Measurements from ENCODE around the gene MIF4GD.
A peak's percentile ranks its signal among the peaks of the same experiment; 100 is the strongest.

MIF4GD gene

DNA sequence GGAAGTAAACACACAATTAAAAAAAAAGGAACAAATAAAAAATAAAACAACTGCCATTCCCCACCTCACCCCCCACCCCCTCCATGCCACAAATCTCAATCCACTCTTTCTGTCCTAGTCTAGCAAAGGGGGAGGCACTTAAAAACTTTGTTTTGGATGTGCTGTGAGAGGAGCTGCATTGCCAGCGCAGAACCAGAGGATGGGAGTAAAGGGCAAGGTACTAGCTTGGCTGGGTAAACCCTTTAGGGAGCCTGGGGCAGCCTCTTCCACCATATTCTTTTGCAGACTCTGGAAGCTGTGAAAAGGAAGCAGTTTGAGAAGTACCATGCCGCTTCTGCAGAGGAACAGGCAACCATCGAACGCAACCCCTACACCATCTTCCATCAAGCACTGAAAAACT is 8.0 kb downstream of the MIF4GD start:
- no peak overlapping the region for H2AFZ ChIP-seq (ENCODE audit: low read length)

DNA sequence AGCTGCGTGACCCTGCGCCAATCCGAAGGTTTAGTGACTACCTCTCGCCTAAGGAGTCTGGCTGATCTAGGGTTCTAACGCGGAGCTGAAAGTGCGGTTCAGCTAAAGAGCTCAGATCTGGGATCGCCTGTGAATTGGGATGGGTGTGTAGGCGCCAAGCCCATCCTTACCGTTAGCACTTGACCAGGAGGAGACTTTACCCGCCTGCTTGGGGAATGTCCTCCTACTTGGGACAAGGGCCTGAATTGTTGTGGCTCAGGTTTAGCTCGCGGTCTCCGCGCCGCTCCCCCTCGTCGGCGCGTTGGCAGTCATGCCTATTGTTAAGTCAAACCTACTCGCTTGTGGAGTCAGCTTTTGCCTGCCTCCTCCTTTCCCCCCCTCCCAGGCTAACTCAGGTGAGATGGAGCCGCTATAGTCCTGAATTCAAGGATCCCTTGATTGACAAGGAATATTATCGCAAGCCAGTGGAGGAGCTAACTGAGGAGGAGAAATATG is 8.9 kb downstream of the MIF4GD start:
- peak overlapping the region; percentile 91; the same call in 1 of the 2 replicates for H3K27ac ChIP-seq (ENCODE audit: low read length)
- no peaks in the 10 kb centered on the region for H3K9me3 ChIP-seq (replicated peaks; ENCODE audit: insufficient read depth, low read length)
- no peaks in the 10 kb centered on the region for H3F3A ChIP-seq (ENCODE audit: insufficient read depth, low read length)
- peaks cover 15% of the 10 kb centered on the region for H3K4me1 ChIP-seq (ENCODE audit: low read length)
- H2AFZ ChIP-seq (ENCODE audit: low read length): peak overlapping the region; percentile 85
- H3K4me2 ChIP-seq (ENCODE audit: low read depth, low read length): peak overlapping the region; percentile 93
- H4K20me1 ChIP-seq (ENCODE audit: insufficient read depth, low read length): no peaks in the 10 kb centered on the region
- no peaks in the 10 kb centered on the region for H3K9me2 ChIP-seq (replicated peaks; ENCODE audit: insufficient read depth, low read length)
- H3K79me2 ChIP-seq (ENCODE audit: low read length): peaks cover 59% of the 10 kb centered on the region
- peak overlapping the region; percentile 96 for H3K9ac ChIP-seq (ENCODE audit: low read length)
- no peak for DNase-seq
- no peak for TF ChIP-seq EZH2 (optimal IDR thresholded peaks at IDR 0.05; ENCODE audit: low read depth, low read length)
- no peak for TF ChIP-seq EZH2phosphoT487 (IDR thresholded peaks at IDR 0.05; ENCODE audit: low read length)
- TF ChIP-seq, protein P1, sequence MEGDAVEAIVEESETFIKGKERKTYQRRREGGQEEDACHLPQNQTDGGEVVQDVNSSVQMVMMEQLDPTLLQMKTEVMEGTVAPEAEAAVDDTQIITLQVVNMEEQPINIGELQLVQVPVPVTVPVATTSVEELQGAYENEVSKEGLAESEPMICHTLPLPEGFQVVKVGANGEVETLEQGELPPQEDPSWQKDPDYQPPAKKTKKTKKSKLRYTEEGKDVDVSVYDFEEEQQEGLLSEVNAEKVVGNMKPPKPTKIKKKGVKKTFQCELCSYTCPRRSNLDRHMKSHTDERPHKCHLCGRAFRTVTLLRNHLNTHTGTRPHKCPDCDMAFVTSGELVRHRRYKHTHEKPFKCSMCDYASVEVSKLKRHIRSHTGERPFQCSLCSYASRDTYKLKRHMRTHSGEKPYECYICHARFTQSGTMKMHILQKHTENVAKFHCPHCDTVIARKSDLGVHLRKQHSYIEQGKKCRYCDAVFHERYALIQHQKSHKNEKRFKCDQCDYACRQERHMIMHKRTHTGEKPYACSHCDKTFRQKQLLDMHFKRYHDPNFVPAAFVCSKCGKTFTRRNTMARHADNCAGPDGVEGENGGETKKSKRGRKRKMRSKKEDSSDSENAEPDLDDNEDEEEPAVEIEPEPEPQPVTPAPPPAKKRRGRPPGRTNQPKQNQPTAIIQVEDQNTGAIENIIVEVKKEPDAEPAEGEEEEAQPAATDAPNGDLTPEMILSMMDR (IDR thresholded peaks at IDR 0.05; ENCODE audit: low read length): no peak
- no peaks in the 10 kb centered on the region for H3K36me3 ChIP-seq (replicated peaks; ENCODE audit: insufficient read depth, low read length)
- H3K4me3 ChIP-seq (ENCODE audit: low read length): peak overlapping the region; percentile 92
- H3K27me3 ChIP-seq (replicated peaks; ENCODE audit: insufficient read depth, low read length): no peaks in the 10 kb centered on the region

More for the DNA sequence above, 8.0 kb downstream of the MIF4GD start:
- no peaks in the 10 kb centered on the region for H3K9me2 ChIP-seq (replicated peaks; ENCODE audit: insufficient read depth, low read length)
- H3K9ac ChIP-seq (ENCODE audit: low read length): no peak overlapping the region
- peaks cover 15% of the 10 kb centered on the region for H3K4me1 ChIP-seq (ENCODE audit: low read length)
- H3K9me3 ChIP-seq (replicated peaks; ENCODE audit: insufficient read depth, low read length): no peaks in the 10 kb centered on the region
- no peaks in the 10 kb centered on the region for H4K20me1 ChIP-seq (ENCODE audit: insufficient read depth, low read length)
- no peaks in the 10 kb centered on the region for H3F3A ChIP-seq (ENCODE audit: insufficient read depth, low read length)
- peak overlapping the region; percentile 93 for H3K4me2 ChIP-seq (ENCODE audit: low read depth, low read length)
- H3K79me2 ChIP-seq (ENCODE audit: low read length): peaks cover 54% of the 10 kb centered on the region
- peak overlapping the region; percentile 92; the same call in 1 of the 2 replicates for H3K4me3 ChIP-seq (ENCODE audit: low read length)
- H3K27me3 ChIP-seq (replicated peaks; ENCODE audit: insufficient read depth, low read length): no peaks in the 10 kb centered on the region
- H3K27ac ChIP-seq (ENCODE audit: low read length): no peak overlapping the region
- TF ChIP-seq EZH2 (optimal IDR thresholded peaks at IDR 0.05; ENCODE audit: low read depth, low read length) (no peak), EZH2phosphoT487 (IDR thresholded peaks at IDR 0.05; ENCODE audit: low read length) (no peak)
- TF ChIP-seq, protein P1 (IDR thresholded peaks at IDR 0.05; ENCODE audit: low read length): no peak
- H3K36me3 ChIP-seq (replicated peaks; ENCODE audit: insufficient read depth, low read length): no peaks in the 10 kb centered on the region
- no peak for DNase-seq

DNA sequence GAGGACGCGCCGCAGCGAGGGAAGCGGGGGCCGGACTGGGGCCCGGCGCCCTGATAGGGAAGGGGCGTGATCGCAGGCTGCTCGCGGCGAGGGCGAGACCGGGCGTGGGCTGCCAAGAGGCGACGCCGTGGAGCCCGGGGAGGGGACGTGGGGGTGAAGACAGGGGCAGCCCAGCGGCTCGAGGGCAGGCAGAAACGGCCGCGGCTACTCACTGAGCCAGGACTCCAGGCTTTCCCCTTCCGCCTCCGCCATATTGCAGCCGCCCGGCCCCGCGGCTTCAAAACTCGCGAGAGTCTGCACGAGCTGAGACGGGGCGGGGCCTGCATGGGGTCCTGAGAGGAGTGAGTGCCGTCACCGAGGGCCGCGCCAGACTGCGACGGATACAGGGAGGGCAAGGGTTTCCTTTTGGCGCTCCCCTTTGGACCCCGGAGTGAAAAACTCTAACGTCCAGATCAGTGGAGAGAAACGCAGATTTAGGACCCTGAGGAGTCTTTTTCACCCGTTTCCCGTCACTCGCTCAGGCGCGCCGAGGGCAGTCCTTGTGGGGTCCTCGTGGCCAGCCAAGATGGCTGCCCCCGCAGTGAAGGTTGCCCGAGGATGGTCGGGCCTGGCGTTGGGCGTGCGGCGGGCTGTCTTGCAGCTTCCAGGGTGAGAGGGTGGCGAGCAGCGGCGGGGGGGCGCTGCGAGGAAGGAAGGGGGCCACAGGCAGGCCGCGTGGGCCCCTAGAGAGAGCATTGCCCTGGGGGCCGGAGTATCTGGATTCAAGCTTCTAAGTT is 9.5 kb downstream of the MIF4GD start, which contains the start of the genes GGA3 and MRPS7:
Gene GGA3 (minus strand): TSS at position 271 of the 776 bp plus-strand sequence. CDS start 19 bp downstream, at position 252.
Gene MRPS7 (plus strand): TSS at position 544 of the 776 bp plus-strand sequence. CDS start 22 bp downstream, at position 566.
- H3K4me2 ChIP-seq (ENCODE audit: low read depth, low read length): peak within 1 kb of the TSS; percentile 96
- H3K4me1 ChIP-seq (ENCODE audit: low read length): peaks cover 15% of the 10 kb centered on the region
- peak; percentile 95 for DNase-seq
- peak within 1 kb of the TSS; percentile 85 for H2AFZ ChIP-seq (ENCODE audit: low read length)
- H3K9me2 ChIP-seq (replicated peaks; ENCODE audit: insufficient read depth, low read length): no peaks in the 10 kb centered on the region
- H3K36me3 ChIP-seq (replicated peaks; ENCODE audit: insufficient read depth, low read length): no peaks in the 10 kb centered on the region
- no peaks in the 10 kb centered on the region for H3K27me3 ChIP-seq (replicated peaks; ENCODE audit: insufficient read depth, low read length)
- TF ChIP-seq EZH2 (optimal IDR thresholded peaks at IDR 0.05; ENCODE audit: low read depth, low read length): no peak
- TF ChIP-seq, protein P1 (IDR thresholded peaks at IDR 0.05; ENCODE audit: low read length): no peak
- no peak for TF ChIP-seq EZH2phosphoT487 (IDR thresholded peaks at IDR 0.05; ENCODE audit: low read length)
- no peaks in the 10 kb centered on the region for H4K20me1 ChIP-seq (ENCODE audit: insufficient read depth, low read length)
- H3F3A ChIP-seq (ENCODE audit: insufficient read depth, low read length): no peaks in the 10 kb centered on the region
- H3K27ac ChIP-seq (ENCODE audit: low read length): peak within 1 kb of the TSS; percentile 91
- peaks cover 59% of the 10 kb centered on the region for H3K79me2 ChIP-seq (ENCODE audit: low read length)
- H3K9me3 ChIP-seq (replicated peaks; ENCODE audit: insufficient read depth, low read length): no peaks in the 10 kb centered on the region
- H3K4me3 ChIP-seq (ENCODE audit: low read length): peak within 1 kb of the TSS; percentile 92
- H3K9ac ChIP-seq (ENCODE audit: low read length): peak within 1 kb of the TSS; percentile 96

Measured in MM.1S (cell line).